ENCODE measurements around the gene TRIP13.
A peak's percentile ranks its signal among the peaks of the same experiment; 100 is the strongest.
"Not testable (repeated sequence)": the region's sequence is repeated elsewhere in the genome, so short reads cannot be mapped to it uniquely, and the experiment has no call there.

Gene TRIP13

DNA sequence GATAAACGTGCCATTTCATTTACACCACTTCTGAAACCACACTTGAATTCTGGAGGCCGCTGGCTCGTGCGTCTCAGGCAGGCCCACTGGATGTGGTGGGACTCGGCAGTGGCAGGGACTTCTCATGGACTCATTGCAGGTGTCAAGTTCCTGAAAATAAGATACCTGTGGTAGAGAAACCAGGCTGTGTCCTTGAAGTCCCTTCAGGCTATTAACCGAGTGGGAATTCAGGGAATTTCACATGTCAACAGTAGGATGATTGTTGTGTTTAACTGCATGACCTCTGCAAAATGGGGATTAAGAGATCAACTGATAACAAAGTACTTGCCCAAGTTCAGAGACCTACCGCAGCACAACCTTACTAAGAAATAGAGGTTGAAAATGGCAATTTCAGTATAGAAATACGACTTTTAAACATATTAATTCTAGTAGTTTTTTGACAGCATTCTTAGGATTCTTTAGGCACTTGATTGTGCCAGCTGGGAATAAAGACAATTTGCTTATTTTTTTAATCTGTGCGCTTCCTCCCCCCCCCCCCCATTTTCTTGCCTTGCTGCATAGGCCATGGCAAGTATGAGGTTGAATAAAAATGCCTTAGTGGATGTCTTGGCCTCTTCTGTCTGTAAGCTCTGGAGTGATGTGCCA lies 26.8 kb downstream of the TRIP13 start:
- H3K36me3 ChIP-seq (ENCODE audit: control insufficient read depth, low read depth, low read length), result peaks cover 36% of the 10 kb centered on the region
- no peak overlapping the region for H3K4me3 ChIP-seq (ENCODE audit: low read length)
- no peaks in the 10 kb centered on the region for H3K4me1 ChIP-seq (ENCODE audit: control insufficient read depth, low read depth, low read length)
- no peaks in the 10 kb centered on the region for H3K9me3 ChIP-seq (ENCODE audit: control insufficient read depth, low read depth, low read length)
- no peak overlapping the region for H3K27ac ChIP-seq (ENCODE audit: low read length)
- H3K9ac ChIP-seq (ENCODE audit: low read length), result no peak overlapping the region
- H3K27me3 ChIP-seq (ENCODE audit: control insufficient read depth, insufficient read depth, low read length), result no peaks in the 10 kb centered on the region

DNA sequence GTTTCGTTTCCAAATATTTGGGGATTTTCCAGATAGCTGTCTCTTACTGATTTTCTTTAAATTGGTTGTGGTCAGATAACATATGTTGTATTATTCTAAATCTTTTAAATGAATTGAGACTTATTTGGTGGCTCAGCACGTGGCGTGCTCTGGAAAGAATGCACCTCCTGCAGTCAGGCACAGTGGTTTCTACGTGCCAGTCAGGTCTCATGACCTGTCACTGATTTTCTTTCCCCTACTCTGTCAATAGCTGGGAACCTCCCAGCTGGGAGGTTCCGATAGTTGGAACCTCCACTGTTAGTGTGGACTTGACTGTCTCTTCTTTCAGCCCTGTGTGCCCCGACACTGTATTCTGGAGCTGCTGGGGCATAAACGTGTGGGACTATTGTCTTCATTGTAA lies 27.6 kb downstream of the TRIP13 start:
- Histone ChIP-seq H3K9ac (ENCODE audit: low read length) (no peak overlapping the region), H3K36me3 (ENCODE audit: control insufficient read depth, low read depth, low read length) (peaks cover 28% of the 10 kb centered on the region), H3K4me3 (ENCODE audit: low read length) (no peak overlapping the region), H3K27ac (ENCODE audit: low read length) (no peak overlapping the region), H3K4me1 (ENCODE audit: control insufficient read depth, low read depth, low read length) (no peaks in the 10 kb centered on the region), H3K9me3 (ENCODE audit: control insufficient read depth, low read depth, low read length) (no peaks in the 10 kb centered on the region), H3K27me3 (ENCODE audit: control insufficient read depth, insufficient read depth, low read length) (peaks cover 5% of the 10 kb centered on the region)

DNA sequence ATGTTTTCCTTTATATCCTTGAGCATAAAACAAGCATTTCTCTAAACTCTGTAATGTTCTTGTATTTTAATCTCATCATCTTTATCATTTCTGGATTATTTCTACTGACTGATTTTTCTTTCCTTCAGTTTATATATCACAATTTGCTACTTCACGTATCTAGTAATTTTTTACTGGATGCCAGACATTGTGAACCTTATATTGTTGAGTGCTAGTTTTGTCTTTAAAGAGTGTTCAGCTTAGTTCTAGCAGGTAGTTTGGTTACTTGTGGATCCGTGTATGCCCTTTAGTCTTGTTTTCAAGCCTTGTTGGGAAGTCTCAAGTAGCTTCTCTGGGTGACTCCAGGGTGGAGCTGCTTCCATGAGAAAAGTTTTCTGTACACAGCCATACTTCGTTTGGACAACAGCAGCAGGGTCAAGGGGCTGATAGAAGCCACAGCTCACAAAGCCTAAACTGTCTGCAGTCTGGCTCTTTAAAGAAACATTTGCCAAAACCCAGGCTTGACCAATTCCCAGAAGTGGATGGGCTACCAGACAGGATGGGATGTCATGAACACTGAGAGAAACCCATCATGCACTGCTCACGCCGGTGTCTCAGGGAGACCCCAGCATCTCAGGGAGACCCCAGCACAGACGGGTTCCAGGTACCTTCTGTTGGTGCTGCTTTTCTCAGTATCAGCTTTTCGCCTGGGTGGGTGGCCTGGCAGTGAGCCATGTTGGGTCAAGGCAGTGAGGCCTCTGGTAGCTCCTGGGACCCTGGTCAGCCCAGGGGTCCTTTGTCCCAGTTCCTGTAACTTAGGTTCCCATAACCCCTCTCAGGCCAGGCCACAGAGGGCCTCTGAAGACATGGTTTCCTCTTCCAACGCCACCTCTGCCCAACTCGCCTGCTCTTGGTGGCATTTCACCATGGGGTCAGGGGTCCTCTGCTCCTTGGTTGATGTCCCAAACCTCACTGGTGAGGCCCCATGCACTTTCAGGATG lies 29.1 kb downstream of the TRIP13 start:
- no peaks in the 10 kb centered on the region for H3K4me1 ChIP-seq (ENCODE audit: control insufficient read depth, low read depth, low read length)
- H3K36me3 ChIP-seq (ENCODE audit: control insufficient read depth, low read depth, low read length), result peaks cover 13% of the 10 kb centered on the region
- no peak overlapping the region for H3K9ac ChIP-seq (ENCODE audit: low read length)
- peaks cover 19% of the 10 kb centered on the region for H3K27me3 ChIP-seq (ENCODE audit: control insufficient read depth, insufficient read depth, low read length)
- no peak overlapping the region for H3K27ac ChIP-seq (ENCODE audit: low read length)
- no peak overlapping the region for H3K4me3 ChIP-seq (ENCODE audit: low read length)
- no peaks in the 10 kb centered on the region for H3K9me3 ChIP-seq (ENCODE audit: control insufficient read depth, low read depth, low read length)

DNA sequence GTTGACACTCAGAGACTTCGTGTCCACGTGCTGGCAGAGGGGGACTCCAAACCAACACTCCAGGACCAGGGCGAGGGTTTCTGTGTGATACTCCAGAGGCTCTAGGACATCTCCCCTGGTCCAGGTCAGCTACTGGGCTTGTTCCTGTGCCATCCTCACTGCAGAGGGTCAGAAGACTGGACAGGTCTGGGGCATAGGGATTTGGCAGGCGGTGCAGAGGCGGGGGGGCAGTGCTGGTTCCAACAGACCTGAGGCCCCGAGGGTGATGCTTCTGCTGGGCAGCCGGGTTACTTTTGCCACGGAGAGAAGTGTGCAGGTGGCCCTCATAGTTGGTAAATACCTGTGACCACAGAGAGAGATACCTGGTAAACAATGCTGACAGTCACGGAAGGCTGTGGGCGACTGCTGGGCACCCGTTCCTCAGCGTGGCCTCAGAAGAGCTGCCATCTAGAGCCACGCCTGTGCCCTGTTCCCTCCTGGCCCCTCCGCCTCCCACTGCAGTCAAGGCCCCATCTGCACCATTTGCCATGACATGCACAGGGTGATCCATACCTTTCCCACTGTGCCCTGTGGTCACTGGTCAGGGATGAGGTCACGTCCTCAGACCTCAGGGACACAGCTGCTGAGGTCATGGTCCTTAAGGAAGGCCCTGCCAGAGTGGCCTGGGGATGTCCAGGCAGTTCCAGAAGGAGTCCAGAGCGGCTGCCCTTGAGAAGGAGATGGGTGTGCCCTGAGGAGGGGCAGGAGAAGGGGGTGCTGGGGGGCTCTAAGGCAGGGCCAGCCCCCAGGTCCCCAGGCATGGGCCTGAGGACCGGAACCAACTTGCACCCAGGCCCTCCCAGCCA lies 30.0 kb downstream of the TRIP13 start:
- H3K36me3 ChIP-seq (ENCODE audit: control insufficient read depth, low read depth, low read length), result peaks cover 5% of the 10 kb centered on the region
- no peak overlapping the region for H3K4me3 ChIP-seq (ENCODE audit: low read length)
- H3K27me3 ChIP-seq (ENCODE audit: control insufficient read depth, insufficient read depth, low read length), result peaks cover 28% of the 10 kb centered on the region
- H3K4me1 ChIP-seq (ENCODE audit: control insufficient read depth, low read depth, low read length), result no peaks in the 10 kb centered on the region
- H3K27ac ChIP-seq (ENCODE audit: low read length), result no peak overlapping the region
- H3K9ac ChIP-seq (ENCODE audit: low read length), result no peak overlapping the region
- H3K9me3 ChIP-seq (ENCODE audit: control insufficient read depth, low read depth, low read length), result no peaks in the 10 kb centered on the region

DNA sequence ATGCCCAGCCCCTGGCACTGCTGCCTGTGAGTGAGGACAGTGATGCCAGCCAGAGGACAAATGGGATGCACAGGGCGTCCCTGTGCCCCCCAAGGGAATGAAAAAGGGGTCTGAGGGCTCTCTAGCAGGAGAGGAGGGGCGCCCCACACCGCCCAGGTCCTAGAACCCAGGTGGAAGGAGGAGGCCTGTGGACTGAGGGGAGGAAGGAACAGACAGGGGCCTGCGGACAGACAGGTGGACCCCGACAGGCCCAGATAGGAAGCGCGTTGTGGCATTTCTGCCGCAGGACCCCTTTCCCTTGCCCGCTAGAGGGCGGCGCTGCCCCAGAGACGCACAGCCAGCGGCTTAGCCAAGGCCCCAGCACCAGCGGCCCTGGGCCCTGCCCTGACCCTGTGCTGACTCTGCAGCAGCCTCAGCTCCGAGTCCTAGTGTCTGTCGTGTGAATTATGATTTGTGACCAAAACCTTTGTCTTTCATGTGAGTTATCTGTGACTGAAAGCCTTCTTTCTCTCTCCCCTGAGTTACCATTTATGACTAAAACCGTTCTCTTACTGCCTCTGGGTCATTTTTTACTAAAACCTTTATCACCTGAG lies 30.7 kb downstream of the TRIP13 start:
- H3K27ac ChIP-seq (ENCODE audit: low read length), result no peak overlapping the region
- H3K4me1 ChIP-seq (ENCODE audit: control insufficient read depth, low read depth, low read length), result no peaks in the 10 kb centered on the region
- H3K4me3 ChIP-seq (ENCODE audit: low read length), result no peak overlapping the region
- H3K9me3 ChIP-seq (ENCODE audit: control insufficient read depth, low read depth, low read length), result no peaks in the 10 kb centered on the region
- H3K9ac ChIP-seq (ENCODE audit: low read length), result no peak overlapping the region
- peaks cover under 1% of the 10 kb centered on the region for H3K36me3 ChIP-seq (ENCODE audit: control insufficient read depth, low read depth, low read length)
- peaks cover 30% of the 10 kb centered on the region for H3K27me3 ChIP-seq (ENCODE audit: control insufficient read depth, insufficient read depth, low read length)

DNA sequence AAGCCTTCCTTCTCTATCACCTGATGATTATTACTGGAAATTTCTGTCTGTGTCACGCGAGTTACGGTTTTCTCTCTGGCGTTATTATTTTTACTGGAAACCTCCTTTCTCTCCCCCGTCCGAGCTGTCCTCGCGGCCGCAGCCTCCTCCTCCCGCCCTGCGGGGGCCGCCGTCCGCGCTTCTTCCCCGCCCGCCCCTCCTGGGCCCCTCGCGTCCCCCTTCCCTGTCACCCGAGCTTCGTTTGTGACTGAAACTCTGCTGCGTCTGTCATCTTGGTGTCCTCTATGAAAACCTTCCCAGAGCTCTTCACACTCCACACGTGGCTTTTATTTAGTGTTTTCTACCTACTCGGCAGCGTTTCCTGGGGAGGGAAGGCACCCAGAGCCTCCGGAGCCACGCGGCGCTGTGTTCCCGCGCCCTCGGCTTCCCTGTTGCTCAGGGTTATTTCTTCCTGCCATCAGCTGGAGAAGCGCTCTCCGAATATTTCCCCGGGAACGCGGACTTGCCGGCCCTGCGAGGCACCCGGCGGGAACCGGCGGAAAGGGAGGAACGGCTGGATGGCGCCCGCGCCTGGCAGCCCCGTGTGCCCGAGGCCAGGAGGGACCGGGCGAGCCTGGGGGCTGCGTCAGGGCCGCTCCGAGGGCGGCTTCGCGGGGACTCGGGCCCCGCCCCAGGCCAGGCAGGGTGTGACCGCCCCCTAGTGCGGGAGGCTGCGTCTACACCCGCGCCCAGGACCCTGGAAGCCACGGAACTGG lies 33.9 kb downstream of the TRIP13 start:
- Histone ChIP-seq H3K4me1 (ENCODE audit: control insufficient read depth, low read depth, low read length) (no peaks in the 10 kb centered on the region), H3K4me3 (ENCODE audit: low read length) (peak overlapping the region; percentile 49), H3K27me3 (ENCODE audit: control insufficient read depth, insufficient read depth, low read length) (peaks cover 30% of the 10 kb centered on the region), H3K36me3 (ENCODE audit: control insufficient read depth, low read depth, low read length) (no peaks in the 10 kb centered on the region), H3K9me3 (ENCODE audit: control insufficient read depth, low read depth, low read length) (no peaks in the 10 kb centered on the region), H3K9ac (ENCODE audit: low read length) (no peak overlapping the region), H3K27ac (ENCODE audit: low read length) (no peak overlapping the region)

DNA sequence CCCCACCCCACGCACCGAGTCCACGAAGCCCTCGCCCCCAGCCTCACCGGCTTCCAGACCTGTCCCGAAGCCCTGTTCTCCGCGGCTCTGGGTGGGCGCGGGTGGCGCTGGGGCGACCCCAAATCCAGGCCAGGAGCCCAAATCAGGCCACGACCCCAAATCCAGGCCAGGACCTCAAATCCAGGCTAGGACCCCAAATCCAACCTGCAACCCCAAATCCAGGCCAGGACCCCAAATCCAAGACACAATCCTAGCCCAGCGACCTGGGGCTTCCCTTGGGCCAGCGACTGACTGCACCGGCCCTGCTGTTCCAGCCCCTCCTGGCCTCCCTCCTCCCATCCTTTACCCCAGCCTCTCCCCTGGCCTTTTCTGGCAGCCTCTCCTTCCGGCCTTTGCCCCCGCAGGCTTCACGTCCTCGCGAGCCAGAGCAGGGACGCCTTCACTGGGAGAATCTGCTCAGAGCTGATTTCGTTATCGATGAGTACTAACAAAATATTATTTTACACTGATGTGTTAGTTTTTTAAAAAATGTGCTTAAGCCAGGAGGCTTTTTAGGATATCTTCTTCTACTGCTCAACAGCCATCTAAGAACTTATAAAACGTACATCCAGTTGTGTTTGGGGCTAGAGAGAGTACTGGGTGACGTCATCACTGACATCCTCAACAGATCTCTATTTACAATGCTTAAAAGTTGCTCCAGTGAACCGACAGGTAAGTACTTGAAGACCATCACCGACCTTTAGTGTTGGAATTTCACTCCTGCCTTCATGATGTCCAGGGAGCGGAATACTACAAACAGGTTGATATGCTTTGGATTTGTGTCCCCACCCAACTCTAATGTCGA lies 34.7 kb downstream of the TRIP13 start:
- H3K27ac ChIP-seq (ENCODE audit: low read length), result no peak overlapping the region
- no peaks in the 10 kb centered on the region for H3K4me1 ChIP-seq (ENCODE audit: control insufficient read depth, low read depth, low read length)
- no peaks in the 10 kb centered on the region for H3K36me3 ChIP-seq (ENCODE audit: control insufficient read depth, low read depth, low read length)
- H3K9ac ChIP-seq (ENCODE audit: low read length), result no peak overlapping the region
- no peaks in the 10 kb centered on the region for H3K9me3 ChIP-seq (ENCODE audit: control insufficient read depth, low read depth, low read length)
- peaks cover 30% of the 10 kb centered on the region for H3K27me3 ChIP-seq (ENCODE audit: control insufficient read depth, insufficient read depth, low read length)
- peak overlapping the region; percentile 49 for H3K4me3 ChIP-seq (ENCODE audit: low read length)

DNA sequence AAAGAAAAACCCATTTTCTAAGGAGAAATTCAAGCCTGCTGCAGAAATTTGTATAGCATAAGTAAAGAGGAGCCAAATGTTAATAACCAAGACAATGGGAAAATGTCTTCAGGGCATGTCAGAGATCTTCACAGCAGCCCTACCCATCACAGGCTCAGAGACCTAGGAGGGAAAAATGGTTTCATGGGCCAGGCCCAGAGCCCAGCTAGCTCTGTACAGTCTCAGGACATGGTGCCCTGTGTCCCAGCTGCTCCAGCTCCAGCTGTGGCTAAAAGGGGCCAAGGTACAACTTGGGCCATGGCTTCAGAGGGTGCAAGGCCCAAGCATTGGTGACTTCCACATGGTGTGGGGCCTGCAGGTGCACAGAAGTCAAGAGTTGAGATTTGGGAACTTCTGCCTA lies 36.5 kb downstream of the TRIP13 start:
- H3K27me3 ChIP-seq (ENCODE audit: control insufficient read depth, insufficient read depth, low read length), result peaks cover 30% of the 10 kb centered on the region
- H3K4me1 ChIP-seq (ENCODE audit: control insufficient read depth, low read depth, low read length); H3K9me3 ChIP-seq (ENCODE audit: control insufficient read depth, low read depth, low read length): not testable (repeated sequence)

DNA sequence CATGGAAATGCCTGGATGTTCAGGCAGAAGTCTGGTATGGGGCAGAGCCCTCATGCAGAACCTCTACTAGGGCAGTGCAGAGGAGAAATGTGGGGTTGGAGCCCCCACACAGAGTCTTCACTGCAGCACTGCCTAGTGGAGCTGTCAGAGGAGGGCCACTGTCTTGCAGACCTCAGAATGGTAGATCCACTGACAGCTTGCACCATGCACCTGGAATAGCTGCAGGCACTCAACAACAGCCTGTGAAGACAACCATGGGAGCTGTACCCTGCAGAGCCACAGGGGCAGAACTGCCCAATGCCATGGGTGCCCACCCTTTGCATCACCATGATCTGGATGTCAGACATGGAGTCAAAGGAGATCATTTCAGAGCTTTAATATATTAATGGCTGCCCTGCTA lies 36.9 kb downstream of the TRIP13 start:
- peaks cover 30% of the 10 kb centered on the region for H3K27me3 ChIP-seq (ENCODE audit: control insufficient read depth, insufficient read depth, low read length)
- H3K27ac ChIP-seq (ENCODE audit: low read length), result no peak overlapping the region
- no peak overlapping the region for H3K4me3 ChIP-seq (ENCODE audit: low read length)
- H3K36me3 ChIP-seq (ENCODE audit: control insufficient read depth, low read depth, low read length), result no peaks in the 10 kb centered on the region
- no peak overlapping the region for H3K9ac ChIP-seq (ENCODE audit: low read length)
- no peaks in the 10 kb centered on the region for H3K9me3 ChIP-seq (ENCODE audit: control insufficient read depth, low read depth, low read length)
- no peaks in the 10 kb centered on the region for H3K4me1 ChIP-seq (ENCODE audit: control insufficient read depth, low read depth, low read length)

More for the DNA sequence above, 36.5 kb downstream of the TRIP13 start:
- H3K36me3 ChIP-seq (ENCODE audit: control insufficient read depth, low read depth, low read length); H3K9ac ChIP-seq (ENCODE audit: low read length); H3K4me3 ChIP-seq (ENCODE audit: low read length); H3K27ac ChIP-seq (ENCODE audit: low read length): not testable (repeated sequence)

DNA sequence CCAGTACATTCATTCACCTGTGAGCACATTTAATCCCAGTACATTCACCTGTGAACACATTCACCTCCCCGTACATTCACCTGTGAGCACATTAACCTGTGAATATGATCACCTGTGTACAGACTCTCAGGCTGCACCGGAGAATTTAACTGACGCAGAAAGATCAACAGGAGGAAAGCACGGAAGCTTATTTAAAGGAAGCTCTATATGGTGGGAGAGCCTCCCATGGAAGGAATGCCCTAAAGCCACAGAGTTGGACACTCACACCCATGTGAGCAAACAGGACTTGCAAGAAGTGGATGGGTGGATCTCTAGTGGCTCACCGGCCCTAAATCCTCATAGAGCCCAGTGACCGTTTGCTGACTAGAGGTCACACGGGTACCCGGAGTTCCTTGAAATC lies 38.2 kb downstream of the TRIP13 start:
- no peaks in the 10 kb centered on the region for H3K36me3 ChIP-seq (ENCODE audit: control insufficient read depth, low read depth, low read length)
- no peak overlapping the region for H3K4me3 ChIP-seq (ENCODE audit: low read length)
- H3K9me3 ChIP-seq (ENCODE audit: control insufficient read depth, low read depth, low read length), result no peaks in the 10 kb centered on the region
- H3K27me3 ChIP-seq (ENCODE audit: control insufficient read depth, insufficient read depth, low read length), result peaks cover 19% of the 10 kb centered on the region
- no peaks in the 10 kb centered on the region for H3K4me1 ChIP-seq (ENCODE audit: control insufficient read depth, low read depth, low read length)
- H3K27ac ChIP-seq (ENCODE audit: low read length), result no peak overlapping the region
- no peak overlapping the region for H3K9ac ChIP-seq (ENCODE audit: low read length)

All from iPS-18a (cell line).